ENCODE results near the gene TBXAS1. TPM values are rescaled to one million over a fixed set of nuclear protein-coding genes. Genes with fewer than 3 reads are reported as not detected.
A peak's percentile ranks its signal among the peaks of the same experiment; 100 is the strongest.

Gene TBXAS1
- polyA plus RNA-seq, 2 of the 4 experiments (the other 2 are of a cell fraction) = 8.8 to 11.6 TPM

- Histone ChIP-seq H3K4me1 (no peaks in the 10 kb centered on the region), H3K9me3 (no peaks in the 10 kb centered on the region), H3K4me3 (no peak overlapping the region), H3K27ac (no peak overlapping the region), H3K4me2 (no peak overlapping the region)
- FAIRE-seq = no peak
- DNase-seq (ENCODE audit: low read depth in 1 of 2, low spot score in 1 of 2) = no peak
- no peak for ATAC-seq
- ChIA-PET POLR2A (no interaction called here), CTCF (interaction anchor here (0.8 kb wide), 1 partner anchor 10 kb away, joined by 8 read pairs; no protein-coding TSS in a partner anchor)
- TF ChIP-seq HES2 (IDR thresholded peaks at IDR 0.05) = no peak
- TF ChIP-seq JUNB (IDR thresholded peaks at IDR 0.05) = no peak
- TF ChIP-seq SREBF2 (IDR thresholded peaks at IDR 0.05) = no peak
- WGBS (ENCODE audit: missing lambda C conversion rate) = 44% methylated on average over 6 of the region's 11 CpGs
Measured at GRCh38 chr7:140015471-140015970, 186.5 kb downstream of the TBXAS1 start.

GRCh38 chr7:140016540-140016939, 187.5 kb downstream of the TBXAS1 start:
- DNase-seq (ENCODE audit: low read depth in 1 of 2, low spot score in 1 of 2) = no peak
- H3K9me3 ChIP-seq = no peaks in the 10 kb centered on the region
- ChIA-PET POLR2A (no interaction called here), CTCF (interaction anchor here (1.1 to 2.8 kb wide), 5 partner anchors 10 to 533 kb away, joined by 3 to 14 read pairs (median 6); partner anchors contain the start of gene KLRG2)
- H3K4me2 ChIP-seq = no peak overlapping the region
- TF ChIP-seq NFE2L2 (conservative IDR thresholded peaks at IDR 0.05; ENCODE audit: low read length) (no peak), CHD4 (IDR thresholded peaks at IDR 0.05; ENCODE audit: borderline replicate concordance) (no peak), EHF (CRISPR knock-in tag; IDR thresholded peaks at IDR 0.05) (no peak), CBX2 (IDR thresholded peaks at IDR 0.05; ENCODE audit: borderline replicate concordance, low read depth) (no peak), JUNB (IDR thresholded peaks at IDR 0.05) (no peak), ZNF302 (CRISPR knock-in tag; IDR thresholded peaks at IDR 0.05) (no peak), KDM5A (IDR thresholded peaks at IDR 0.05) (no peak), ESRRA (IDR thresholded peaks at IDR 0.05; ENCODE audit: borderline replicate concordance, low read length) (no peak), CHD2 (IDR thresholded peaks at IDR 0.05; ENCODE audit: low read length, partially characterized antibody) (no peak), TP53 (CRISPR knock-in tag; IDR thresholded peaks at IDR 0.05) (no peak), USF2 (IDR thresholded peaks at IDR 0.05) (no peak)
- no peak for ATAC-seq
- WGBS (ENCODE audit: missing lambda C conversion rate) = 88% methylated on average over 9 of the region's 9 CpGs
- no peaks in the 10 kb centered on the region for H3K4me1 ChIP-seq
- no peak for FAIRE-seq
- H3K27ac ChIP-seq = no peak overlapping the region
- H3K4me3 ChIP-seq = no peak overlapping the region

GRCh38 chr7:140017034-140017433, 188.0 kb downstream of the TBXAS1 start:
- DNase-seq (ENCODE audit: low read depth in 1 of 2, low spot score in 1 of 2) = no peak
- Histone ChIP-seq H3K27ac (no peak overlapping the region), H3K4me3 (no peak overlapping the region), H3K4me1 (no peaks in the 10 kb centered on the region), H3K9me3 (no peaks in the 10 kb centered on the region), H3K4me2 (no peak overlapping the region)
- WGBS (ENCODE audit: missing lambda C conversion rate) = 70% methylated on average over 6 of the region's 7 CpGs
- ChIA-PET POLR2A (no interaction called here), CTCF (interaction anchor here (1.1 to 2.8 kb wide), 6 partner anchors 11 to 534 kb away, joined by 3 to 14 read pairs (median 4); partner anchors contain the start of gene KLRG2)
- ATAC-seq = no peak
- TF ChIP-seq MAFK (IDR thresholded peaks at IDR 0.05; ENCODE audit: partially characterized antibody) (no peak), HES2 (IDR thresholded peaks at IDR 0.05) (no peak), RCOR1 (IDR thresholded peaks at IDR 0.05; ENCODE audit: low read depth, low read length) (no peak), TP53 (CRISPR knock-in tag; IDR thresholded peaks at IDR 0.05) (no peak), SMC3 (IDR thresholded peaks at IDR 0.05) (no peak), CBX2 (IDR thresholded peaks at IDR 0.05; ENCODE audit: borderline replicate concordance, low read depth) (no peak)
- no peak for FAIRE-seq

- Histone ChIP-seq H3K4me3 (no peak overlapping the region), H3K4me2 (no peak overlapping the region), H3K4me1 (no peaks in the 10 kb centered on the region), H3K27ac (no peak overlapping the region), H3K9me3 (no peaks in the 10 kb centered on the region)
- DNase-seq (ENCODE audit: low read depth in 1 of 2, low spot score in 1 of 2) (no peak), ATAC-seq (peak in 1 of 2 experiments; percentile 37; a peak in 1 of 6 replicates), FAIRE-seq (no peak)
- POLR2A ChIA-PET = no interaction called here
- CTCF ChIA-PET = interaction anchor here (1.1 to 2.8 kb wide), 7 partner anchors 11 to 416 kb away, joined by 3 to 14 read pairs (median 6); no protein-coding TSS in a partner anchor
- 88% methylated on average over 10 of the region's 15 CpGs for WGBS (ENCODE audit: missing lambda C conversion rate)
- no peak for TF ChIP-seq TP53 (CRISPR knock-in tag; IDR thresholded peaks at IDR 0.05)
- no peak for TF ChIP-seq NPAS2 (CRISPR knock-in tag; IDR thresholded peaks at IDR 0.05; ENCODE audit: borderline replicate concordance)
- no peak for TF ChIP-seq HOXA7 (CRISPR knock-in tag; IDR thresholded peaks at IDR 0.05)
- no peak for TF ChIP-seq RFX5 (IDR thresholded peaks at IDR 0.05)
- no peak for TF ChIP-seq BHLHE40 (IDR thresholded peaks at IDR 0.05; ENCODE audit: low read depth, low read length)
- no peak for TF ChIP-seq CTCF (IDR thresholded peaks at IDR 0.05)
- TF ChIP-seq USF2 (IDR thresholded peaks at IDR 0.05) = no peak
- TF ChIP-seq SREBF2 (IDR thresholded peaks at IDR 0.05) = no peak
- TF ChIP-seq REST (IDR thresholded peaks at IDR 0.05) = no peak
Measured at GRCh38 chr7:140017543-140017942, 188.5 kb downstream of the TBXAS1 start.
